HCT116 (cell line): ENCODE measurements around the gene WT1. TPM values are rescaled to one million over a fixed set of nuclear protein-coding genes. Genes with fewer than 3 reads are reported as not detected.

Source experiments
- ATAC-seq: fragments of 200-7000 bp; cut with Tn5 transposase; 2 replicates; pipeline ENCODE4 v1.9.1; 2020; ENCODE audit warnings: mild to moderate bottlenecking, moderate library complexity
- BruUV-seq: library from RNA; stranded (reverse); fragments of 400-500 nt; replicated peaks from 2 replicates; lab custom pipeline; 2021; lab: Mats Ljungman, UMichigan
- CTCF ChIA-PET: fragments of 300-600 bp; sonication (Branson Sonifier 250); formaldehyde crosslinking; loops from one replicate; lab custom pipeline; 2021; ENCODE audit warnings: antibody characterized with exemption; lab: Charles Lee
- POLR2A ChIA-PET: fragments of 300-600, 350-600 bp; sonication (Branson Sonifier 250); formaldehyde crosslinking; loops from one replicate; lab custom pipeline; 2021; ENCODE audit warnings: antibody characterized with exemption; lab: Charles Lee
- RAD21 ChIA-PET, 2 experiments: fragments of 300-600 bp; sonication (Branson Sonifier 250); formaldehyde crosslinking; loops; one replicate each; lab custom pipeline; 2023; ENCODE audit warnings: low total read pairs in 2 of 2; ENCODE audit not compliant: uncharacterized antibody in 2 of 2, unreplicated experiment in 2 of 2, low non-redundant PET in 1 of 2; lab: Charles Lee
- DNase-seq: peaks from one replicate; pipeline ENCODE4 v3.0.0-alpha.2; 2010; ENCODE audit warnings: low read depth, low spot score
- H2AFZ ChIP-seq: fragments of 200-600 bp; shearing (Covaris generic), sonication (generic); 2 replicates; pipeline ENCODE4 v1.6.1; 2017; ENCODE audit warnings: low read depth, mixed run types, mixed read lengths, antibody characterized with exemption, low read length; ENCODE audit not compliant: poor library complexity, severe bottlenecking
- H3K27ac ChIP-seq: 2 replicates; pipeline ENCODE4 v1.5.1; 2012; ENCODE audit warnings: low read depth, low read length
- H3K27me3 ChIP-seq: fragments of 200-600 bp; sonication (generic); 2 replicates; pipeline ENCODE4 v1.6.1; 2016; ENCODE audit warnings: mixed run types, low read length, mixed read lengths; ENCODE audit not compliant: insufficient read depth
- H3K36me3 ChIP-seq, 2 experiments: fragments of 200-500 bp in 1 of 2; fragments of 200-600 bp in 1 of 2; sonication (Bioruptor generic) in 1 of 2; sonication (generic) in 1 of 2; 2 replicates each; pipeline versions ENCODE4 v1.5.1 to v1.6.1; 2014 to 2016; ENCODE audit warnings: low read length in 2 of 2, inconsistent platforms in 1 of 2, mixed read lengths in 1 of 2, mixed run types in 1 of 2; ENCODE audit not compliant: insufficient read depth in 2 of 2, control insufficient read depth in 1 of 2
- H3K4me1 ChIP-seq, 2 experiments: fragments of 200-600 bp in 1 of 2; sonication (generic) in 1 of 2; 2 replicates each; pipeline versions ENCODE4 v1.5.1 to v1.6.1; 2012 to 2017; ENCODE audit warnings: low read length in 2 of 2, inconsistent platforms in 1 of 2, mild to moderate bottlenecking in 1 of 2, mixed read lengths in 1 of 2, mixed run types in 1 of 2, moderate library complexity in 1 of 2; ENCODE audit not compliant: insufficient read depth in 2 of 2, control insufficient read depth in 1 of 2
- H3K4me2 ChIP-seq: fragments of 200-600 bp; sonication (generic); 2 replicates; pipeline ENCODE4 v1.6.1; 2017; ENCODE audit warnings: mixed run types, low read length, mixed read lengths
- H3K4me3 ChIP-seq, 2 experiments: fragments of 200-600 bp in 1 of 2; sonication (generic) in 1 of 2; replicated peaks in 1 of 2; 2 replicates each; pipeline ENCODE4 v1.5.1; 2011 to 2016; ENCODE audit warnings: low read length in 2 of 2, control low read depth in 1 of 2, low read depth in 1 of 2, mild to moderate bottlenecking in 1 of 2, mixed read lengths in 1 of 2, mixed run types in 1 of 2
- H3K79me2 ChIP-seq: fragments of 200-600 bp; sonication (generic); 2 replicates; pipeline ENCODE4 v1.6.1; 2017; ENCODE audit warnings: mild to moderate bottlenecking, mixed run types, low read length, moderate library complexity, mixed read lengths; ENCODE audit not compliant: insufficient read depth
- H3K9ac ChIP-seq: fragments of 200-600 bp; sonication (generic); 2 replicates; pipeline ENCODE4 v1.6.1; 2016; ENCODE audit warnings: low read length, mixed read lengths
- H3K9me2 ChIP-seq: fragments of 200-600 bp; sonication (generic), shearing (Covaris generic); 2 replicates; pipeline ENCODE4 v1.6.1; 2017; ENCODE audit warnings: mixed run types, mild to moderate bottlenecking, moderate library complexity; ENCODE audit not compliant: insufficient read depth
- H3K9me3 ChIP-seq, 2 experiments: fragments of 200-500 bp in 1 of 2; fragments of 200-600 bp in 1 of 2; sonication (Bioruptor generic) in 1 of 2; sonication (generic) in 1 of 2; 2 replicates each; pipeline ENCODE4 v1.6.1; 2014 to 2017; ENCODE audit warnings: low read length in 2 of 2, mixed read lengths in 2 of 2, inconsistent platforms in 1 of 2, low read depth in 1 of 2, mild to moderate bottlenecking in 1 of 2, mixed run types in 1 of 2, moderate library complexity in 1 of 2; ENCODE audit not compliant: control insufficient read depth in 1 of 2, insufficient read depth in 1 of 2
- H4K20me1 ChIP-seq: fragments of 200-600 bp; sonication (generic), shearing (Covaris generic); 2 replicates; pipeline ENCODE4 v1.6.1; 2017; ENCODE audit warnings: mixed run types, mild to moderate bottlenecking, moderate library complexity; ENCODE audit not compliant: insufficient read depth
- CEBPB ChIP-seq: IDR thresholded peaks from 2 replicates; pipeline ENCODE4 v1.6.1; 2012; ENCODE audit warnings: low read depth
- ELF1 ChIP-seq: IDR thresholded peaks from 2 replicates; pipeline ENCODE4 v1.6.1; 2012; ENCODE audit warnings: low read depth, borderline replicate concordance
- EZH2 ChIP-seq: fragments of 200-600 bp; sonication (generic); IDR thresholded peaks from 2 replicates; pipeline ENCODE4 v1.6.1; 2017; ENCODE audit warnings: antibody characterized with exemption, mixed run types
- EZH2phosphoT487 ChIP-seq: fragments of 200-600 bp; IDR thresholded peaks from 2 replicates; pipeline ENCODE4 v1.6.1; 2018; ENCODE audit warnings: antibody characterized with exemption, borderline replicate concordance
- ZFX ChIP-seq: fragments of 450-650 bp; IDR thresholded peaks from 2 replicates; pipeline ENCODE4 v1.6.1; 2017
- ZNF274 ChIP-seq: fragments of 200-500 bp; sonication (Bioruptor generic); IDR thresholded peaks from 2 replicates; pipeline ENCODE4 v1.6.1; 2014; ENCODE audit warnings: mild to moderate bottlenecking, low read depth, low read length, inconsistent platforms
- intact Hi-C: fragments of 100-400 bp; cut with micrococcal nuclease; formaldehyde crosslinking; loops from 2 replicates; pipeline ENCODE4 v1.10.0; 2022
- total RNA-seq: library from RNA; stranded (reverse); gene quantifications from one replicate; pipeline ENCODE4 v1.2.1, GENCODE V29; 2021; ENCODE audit not compliant: unreplicated experiment
- TF ChIP-seq, protein P1 (sequence below): IDR thresholded peaks from 2 replicates; pipeline ENCODE4 v1.6.1; 2012
- TF ChIP-seq, protein P2 (sequence below): IDR thresholded peaks from 2 replicates; pipeline ENCODE4 v1.6.1; 2011; ENCODE audit warnings: mild to moderate bottlenecking, low read length, moderate library complexity; ENCODE audit not compliant: insufficient replicate concordance; ENCODE audit errors: extremely low read depth

WT1 gene
- total RNA-seq, 1 experiment from 2014 or later, result 0.07 TPM

DNA sequence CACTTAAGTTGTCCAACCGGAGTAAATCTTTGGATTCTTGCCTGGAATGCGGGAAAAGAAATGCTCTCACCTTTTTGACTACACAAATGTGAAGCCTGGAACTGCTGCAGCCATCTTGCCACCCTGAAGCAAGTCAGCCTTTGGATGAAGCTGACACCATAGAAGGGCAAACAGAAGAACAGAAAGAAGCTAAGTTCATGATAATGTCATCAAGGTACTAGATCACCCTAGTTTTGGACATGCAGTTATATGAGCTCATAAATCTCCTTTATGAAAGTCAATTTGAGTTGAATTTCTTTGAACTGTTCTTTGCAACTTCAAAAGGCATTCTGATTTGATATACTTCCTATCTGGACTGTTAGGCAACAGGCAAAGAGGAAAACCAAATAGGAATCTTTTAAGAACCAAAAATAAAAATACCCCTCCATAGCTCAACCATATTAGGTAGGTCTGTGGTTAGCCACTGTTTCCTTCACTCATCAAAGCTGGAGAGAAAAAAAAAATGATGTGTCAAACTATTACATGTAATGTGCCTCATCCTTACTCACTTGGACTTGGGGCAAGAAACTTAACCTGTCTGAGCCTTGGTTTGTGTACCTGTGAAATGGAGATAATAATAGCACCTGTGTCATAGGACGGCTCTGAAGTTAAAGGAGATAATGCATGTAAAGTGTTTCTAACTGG is 91.9 kb downstream of the WT1 start:
- intact Hi-C loops, result no loop called here
- no peak overlapping the region for H3K9ac ChIP-seq
- no peaks in the 10 kb centered on the region for H3K9me2 ChIP-seq
- ATAC-seq, result no peak
- H2AFZ ChIP-seq, result no peak overlapping the region
- H4K20me1 ChIP-seq, result no peaks in the 10 kb centered on the region
- no peaks in the 10 kb centered on the region; the same call in 1 of the 2 replicates for H3K27me3 ChIP-seq
- ChIA-PET CTCF (interaction anchor here (0.8 kb wide), 1 partner anchor 20 kb away, joined by 3 read pairs; no protein-coding TSS in a partner anchor), POLR2A (no interaction called here), RAD21 (no interaction called here)
- no peaks in the 10 kb centered on the region for H3K36me3 ChIP-seq
- H3K4me3 ChIP-seq, result no peak overlapping the region
- no peaks in the 10 kb centered on the region for H3K9me3 ChIP-seq
- BruUV-seq, result no TSS peak
- H3K79me2 ChIP-seq, result no peaks in the 10 kb centered on the region
- no peak overlapping the region for H3K27ac ChIP-seq
- no peak for TF ChIP-seq ZFX
- H3K4me1 ChIP-seq, result no peaks in the 10 kb centered on the region
- H3K4me2 ChIP-seq, result no peak overlapping the region
- no peak for DNase-seq

DNA sequence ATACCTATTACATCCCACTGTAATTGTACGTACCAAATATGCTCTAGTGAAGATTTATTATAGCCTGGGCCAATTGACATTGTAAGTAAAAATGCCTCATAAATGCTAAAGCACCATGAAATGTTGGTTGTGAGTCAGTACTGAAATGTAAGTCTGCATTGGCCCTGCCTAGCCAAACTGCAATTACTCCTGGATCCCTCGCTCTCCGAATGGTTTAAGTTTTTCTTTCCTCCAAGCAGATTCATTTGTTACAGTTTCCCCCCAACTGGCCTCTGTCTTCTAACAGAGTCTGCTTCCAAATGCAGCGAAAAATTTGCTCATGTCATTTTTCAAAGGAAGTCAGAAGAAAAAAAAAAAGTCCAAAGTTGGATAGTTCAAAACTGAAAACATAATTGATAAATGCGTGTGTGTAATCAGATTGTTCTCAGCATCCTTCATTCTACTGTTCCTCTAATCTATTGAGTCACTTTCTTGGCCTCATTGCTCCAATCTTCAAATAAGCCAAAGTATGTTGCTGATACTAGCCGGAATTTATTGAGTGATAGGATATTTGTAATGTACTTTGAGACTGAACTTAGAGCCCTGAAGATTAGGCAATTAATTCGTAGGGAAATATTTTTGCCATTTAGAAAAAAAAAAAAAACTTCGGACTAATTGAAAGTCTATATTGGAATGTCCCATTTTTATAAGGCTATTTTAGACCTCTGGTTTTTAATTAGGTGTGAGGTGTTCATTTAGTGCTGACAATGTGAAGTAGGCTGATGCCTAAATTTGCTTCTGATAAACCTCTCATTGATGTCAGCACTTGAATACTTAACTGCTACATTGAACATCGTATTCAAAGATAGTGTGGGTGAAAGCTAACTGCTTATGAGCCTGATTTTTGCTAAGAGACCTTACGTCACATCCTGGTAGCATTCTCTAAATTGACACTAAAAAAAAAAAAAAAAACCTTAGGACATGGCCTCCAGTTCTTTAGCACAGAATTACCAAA is 93.4 kb downstream of the WT1 start:
- Histone ChIP-seq H3K27me3 (no peaks in the 10 kb centered on the region; the same call in 1 of the 2 replicates), H3K4me1 (no peaks in the 10 kb centered on the region), H3K79me2 (no peaks in the 10 kb centered on the region), H3K4me2 (no peak overlapping the region), H3K9me3 (no peaks in the 10 kb centered on the region), H3K27ac (no peak overlapping the region), H4K20me1 (no peaks in the 10 kb centered on the region), H3K4me3 (no peak overlapping the region), H2AFZ (no peak overlapping the region), H3K9me2 (no peaks in the 10 kb centered on the region), H3K9ac (no peak overlapping the region), H3K36me3 (no peaks in the 10 kb centered on the region)
- BruUV-seq, result no TSS peak
- ChIA-PET RAD21 (no interaction called here), POLR2A (no interaction called here), CTCF (no interaction called here)
- no peak for DNase-seq
- no peak for ATAC-seq
- TF ChIP-seq ZFX (no peak), EZH2phosphoT487 (no peak), EZH2 (no peak), ELF1 (no peak), ZNF274 (no peak), CEBPB (no peak)
- TF ChIP-seq, protein P1, sequence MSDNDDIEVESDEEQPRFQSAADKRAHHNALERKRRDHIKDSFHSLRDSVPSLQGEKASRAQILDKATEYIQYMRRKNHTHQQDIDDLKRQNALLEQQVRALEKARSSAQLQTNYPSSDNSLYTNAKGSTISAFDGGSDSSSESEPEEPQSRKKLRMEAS, result no peak
- TF ChIP-seq, protein P2, sequence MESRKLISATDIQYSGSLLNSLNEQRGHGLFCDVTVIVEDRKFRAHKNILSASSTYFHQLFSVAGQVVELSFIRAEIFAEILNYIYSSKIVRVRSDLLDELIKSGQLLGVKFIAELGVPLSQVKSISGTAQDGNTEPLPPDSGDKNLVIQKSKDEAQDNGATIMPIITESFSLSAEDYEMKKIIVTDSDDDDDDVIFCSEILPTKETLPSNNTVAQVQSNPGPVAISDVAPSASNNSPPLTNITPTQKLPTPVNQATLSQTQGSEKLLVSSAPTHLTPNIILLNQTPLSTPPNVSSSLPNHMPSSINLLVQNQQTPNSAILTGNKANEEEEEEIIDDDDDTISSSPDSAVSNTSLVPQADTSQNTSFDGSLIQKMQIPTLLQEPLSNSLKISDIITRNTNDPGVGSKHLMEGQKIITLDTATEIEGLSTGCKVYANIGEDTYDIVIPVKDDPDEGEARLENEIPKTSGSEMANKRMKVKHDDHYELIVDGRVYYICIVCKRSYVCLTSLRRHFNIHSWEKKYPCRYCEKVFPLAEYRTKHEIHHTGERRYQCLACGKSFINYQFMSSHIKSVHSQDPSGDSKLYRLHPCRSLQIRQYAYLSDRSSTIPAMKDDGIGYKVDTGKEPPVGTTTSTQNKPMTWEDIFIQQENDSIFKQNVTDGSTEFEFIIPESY, result no peak
- intact Hi-C loops, result no loop called here
